C4-2B (cell line): ENCODE results near the gene KCNJ13.

Experiments
- H3K27ac ChIP-seq: fragments of 450-650 bp; 2 replicates; pipeline ENCODE4 v1.5.1; 2017
- CTCF ChIP-seq: fragments of 450-650 bp; conservative IDR thresholded peaks from 2 replicates; pipeline ENCODE4 v1.5.1; 2017; ENCODE audit warnings: mild to moderate bottlenecking
- ZFX ChIP-seq: fragments of 450-650 bp; IDR thresholded peaks from 2 replicates; pipeline ENCODE4 v1.6.1; 2017

Gene KCNJ13

GRCh38 chr2:232776435-232776834, at the start of gene KCNJ13:
Gene KCNJ13 (minus strand): TSS chr2:232776565. CDS start chr2:232771362, 5,203 bp downstream.
- TF ChIP-seq CTCF = no peak
- no peak within 1 kb of the TSS for H3K27ac ChIP-seq

- no peak overlapping the region for H3K27ac ChIP-seq
- no peak for TF ChIP-seq CTCF
- TF ChIP-seq ZFX = no peak
These were observed 41.4 kb upstream of the KCNJ13 start for GRCh38 chr2:232817756-232818155.

GRCh38 chr2:232816657-232817056, 40.3 kb upstream of the KCNJ13 start:
- H3K27ac ChIP-seq = no peak overlapping the region
- TF ChIP-seq CTCF (no peak), ZFX (no peak)

- H3K27ac ChIP-seq = no peak overlapping the region
These were observed 39.2 kb upstream of the KCNJ13 start for GRCh38 chr2:232815569-232815968.

GRCh38 chr2:232810444-232810843, 34.1 kb upstream of the KCNJ13 start:
- no peak overlapping the region for H3K27ac ChIP-seq
- TF ChIP-seq ZFX = no peak
- no peak for TF ChIP-seq CTCF

More at GRCh38 chr2:232815569-232815968, 39.2 kb upstream of the KCNJ13 start:
- TF ChIP-seq CTCF = no peak
- no peak for TF ChIP-seq ZFX

- H3K27ac ChIP-seq = no peak overlapping the region
- no peak for TF ChIP-seq ZFX
- TF ChIP-seq CTCF = no peak; the same call in 1 of the 2 replicates
These were observed 33.2 kb upstream of the KCNJ13 start for GRCh38 chr2:232809349-232810124.

- TF ChIP-seq ZFX = no peak
- TF ChIP-seq CTCF = no peak
- no peak overlapping the region for H3K27ac ChIP-seq
These were observed 25.7 kb upstream of the KCNJ13 start for GRCh38 chr2:232802091-232802490.
